Liver (tissue), 9 donors: ENCODE measurements around the gene TAF6. TPM values are rescaled to one million over a fixed set of nuclear protein-coding genes. Genes with fewer than 3 reads are reported as not detected.

ENCODE experiments used
- DNase-seq: peaks from one replicate; pipeline ENCODE4 v3.0.0-alpha.2; 2017; ENCODE audit warnings: low spot score
- H3K27ac ChIP-seq, 2 donors: one replicate each; pipeline ENCODE4 v1.7.0; 2013; ENCODE audit warnings: inconsistent platforms in 2 of 2, low read length in 2 of 2, control low read depth in 1 of 2, low read depth in 1 of 2, mild to moderate bottlenecking in 1 of 2
- H3K27me3 ChIP-seq, 4 donors: one replicate each; pipeline versions ENCODE4 v1.6.1 to v1.7.0; 2013; ENCODE audit warnings: low read length in 3 of 4, inconsistent platforms in 1 of 4, mild to moderate bottlenecking in 1 of 4, moderate library complexity in 1 of 4; ENCODE audit not compliant: control insufficient read depth in 4 of 4, insufficient read depth in 4 of 4
- H3K36me3 ChIP-seq, 4 donors: one replicate each; pipeline versions ENCODE4 v1.6.1 to v1.7.0; 2013; ENCODE audit warnings: low read length in 3 of 4, mild to moderate bottlenecking in 3 of 4, low read depth in 1 of 4, moderate library complexity in 1 of 4; ENCODE audit not compliant: control insufficient read depth in 4 of 4, insufficient read depth in 3 of 4
- H3K4me1 ChIP-seq, 4 donors: one replicate each; pipeline versions ENCODE4 v1.6.1 to v1.7.0; 2013; ENCODE audit warnings: low read length in 3 of 4, mild to moderate bottlenecking in 3 of 4, moderate library complexity in 1 of 4; ENCODE audit not compliant: control insufficient read depth in 4 of 4, insufficient read depth in 4 of 4
- H3K4me3 ChIP-seq, 3 donors: one replicate each; pipeline versions ENCODE4 v1.6.1 to v1.7.0; 2013; ENCODE audit warnings: low read length in 3 of 3, control low read depth in 1 of 3, low read depth in 1 of 3, mild to moderate bottlenecking in 1 of 3
- H3K9ac ChIP-seq, 2 donors: one replicate each; pipeline ENCODE4 v1.7.0; 2013; ENCODE audit warnings: low read length in 2 of 2, mild to moderate bottlenecking in 2 of 2, moderate library complexity in 2 of 2, control low read depth in 1 of 2, low read depth in 1 of 2
- H3K9me3 ChIP-seq, 4 donors: one replicate each; pipeline versions ENCODE4 v1.6.1 to v1.7.0; 2013; ENCODE audit warnings: low read length in 3 of 4; ENCODE audit not compliant: control insufficient read depth in 4 of 4
- ATF3 ChIP-seq: IDR thresholded peaks from 2 replicates; pipeline ENCODE4 v1.6.1; 2016; ENCODE audit warnings: antibody characterized with exemption
- EGR1 ChIP-seq, 2 donors: IDR thresholded peaks; 2 replicates each; pipeline ENCODE4 v1.6.1; 2016 to 2018; ENCODE audit warnings: antibody characterized with exemption in 2 of 2, low read depth in 2 of 2
- FOXA1 ChIP-seq: IDR thresholded peaks from 2 replicates; pipeline ENCODE4 v1.6.1; 2016; ENCODE audit warnings: antibody characterized with exemption
- FOXA2 ChIP-seq: IDR thresholded peaks from 2 replicates; pipeline ENCODE4 v1.6.1; 2016; ENCODE audit warnings: antibody characterized with exemption
- GABPA ChIP-seq, 2 donors: IDR thresholded peaks in 1 of 2; conservative IDR thresholded peaks in 1 of 2; 2 replicates each; pipeline ENCODE4 v1.6.1; 2016; ENCODE audit warnings: antibody characterized with exemption in 2 of 2, mild to moderate bottlenecking in 1 of 2, moderate library complexity in 1 of 2
- HNF4A ChIP-seq, 2 donors: conservative IDR thresholded peaks; 2 replicates each; pipeline ENCODE4 v1.6.1; 2016; ENCODE audit warnings: antibody characterized with exemption in 2 of 2, mild to moderate bottlenecking in 2 of 2
- HNF4G ChIP-seq: IDR thresholded peaks from 2 replicates; pipeline ENCODE4 v1.6.1; 2016; ENCODE audit warnings: antibody characterized with exemption
- JUND ChIP-seq, 2 donors: IDR thresholded peaks; 2 replicates each; pipeline ENCODE4 v1.6.1; 2016; ENCODE audit warnings: antibody characterized with exemption in 2 of 2
- MAX ChIP-seq: IDR thresholded peaks from 2 replicates; pipeline ENCODE4 v1.6.1; 2016; ENCODE audit warnings: antibody characterized with exemption
- NR2F2 ChIP-seq: IDR thresholded peaks from 2 replicates; pipeline ENCODE4 v1.6.1; 2016; ENCODE audit warnings: antibody characterized with exemption
- RAD21 ChIP-seq, 2 donors: IDR thresholded peaks; 2 replicates each; pipeline ENCODE4 v1.6.1; 2016; ENCODE audit warnings: antibody characterized with exemption in 2 of 2, mild to moderate bottlenecking in 2 of 2
- RXRA ChIP-seq, 2 donors: IDR thresholded peaks; 2 replicates each; pipeline ENCODE4 v1.6.1; 2017 to 2018; ENCODE audit warnings: antibody characterized with exemption in 2 of 2, mild to moderate bottlenecking in 1 of 2
- SP1 ChIP-seq: IDR thresholded peaks from 2 replicates; pipeline ENCODE4 v1.6.1; 2018; ENCODE audit warnings: antibody characterized with exemption, mild to moderate bottlenecking
- TAF1 ChIP-seq: conservative IDR thresholded peaks from 2 replicates; pipeline ENCODE4 v1.6.1; 2016; ENCODE audit warnings: antibody characterized with exemption, mild to moderate bottlenecking
- YY1 ChIP-seq: IDR thresholded peaks from 2 replicates; pipeline ENCODE4 v1.6.1; 2016; ENCODE audit warnings: antibody characterized with exemption, mild to moderate bottlenecking
- WGBS: extraction: QIAGEN DNeasy Blood & Tissue Kit; methylation state at CpG from one replicate; pipeline ENCODE4 v1.1.7; 2013; 5-methylcytosine and 5-hydroxymethylcytosine counted together
- polyA plus RNA-seq, 2 donors: library from polyadenylated mRNA; stranded (reverse) in 1 of 2; unstranded in 1 of 2; fragments of 200-250 nt in 1 of 2; fragments of >200 nt in 1 of 2; fragmentation: Nextera tagmentation in 1 of 2; extraction: Ambion mirVana in 1 of 2; gene quantifications; one replicate each; pipeline versions ENCODE4 v1.2.1 to v1.2.3, GENCODE V29; 2013 to 2015
- total RNA-seq, 2 donors: library from RNA; depleted of rRNA; stranded (reverse); fragments of >200 nt; gene quantifications; one replicate each; pipeline ENCODE4 v1.2.3, GENCODE V29; 2014
- TF ChIP-seq, protein P1 (sequence below): fragments of 150-350 bp; IDR thresholded peaks from 2 replicates; pipeline ENCODE4 v1.5.1; 2017; ENCODE audit warnings: improper control_type of control experiment, low read depth, low read length; ENCODE audit not compliant: missing input control
- TF ChIP-seq, protein P2 (sequence below): IDR thresholded peaks from 2 replicates; pipeline ENCODE4 v1.6.1; 2016; ENCODE audit warnings: antibody characterized with exemption
- donor health status: healthy.
- donor health status: healthy.
- donor health status: healthy.
- donor health status: healthy.
- donor health status: healthy.

TAF6 gene
- total and polyA plus RNA-seq, 4 donors: 8.9 to 17.9 (median 16.2) TPM

GRCh38 chr7:100095704-100096103 is 23.5 kb downstream of the TAF6 start:
- Histone ChIP-seq H3K4me3 (no peak overlapping the region), H3K9me3 (no peaks in the 10 kb centered on the region), H3K9ac (no peak overlapping the region), H3K27ac (no peak overlapping the region), H3K27me3 (no peaks in the 10 kb centered on the region), H3K4me1 (peaks cover 0 to 17% (median 12%) of the 10 kb centered on the region in 4 donors), H3K36me3 (peaks cover 33 to 85% (median 61%) of the 10 kb centered on the region in 4 donors)
- TF ChIP-seq MAX (no peak), HNF4A (conservative IDR thresholded peaks at IDR 0.05) (no peak), GABPA (IDR thresholded peaks at IDR 0.05 in 1 of 2, conservative IDR thresholded peaks at IDR 0.05 in 1 of 2) (no peak), ATF3 (no peak), TAF1 (no peak), YY1 (no peak), RAD21 (IDR thresholded peaks at IDR 0.05) (no peak), FOXA1 (no peak), SP1 (no peak), NR2F2 (no peak), JUND (IDR thresholded peaks at IDR 0.05) (no peak), RXRA (IDR thresholded peaks at IDR 0.05) (no peak), FOXA2 (no peak)
- TF ChIP-seq, protein P1, sequence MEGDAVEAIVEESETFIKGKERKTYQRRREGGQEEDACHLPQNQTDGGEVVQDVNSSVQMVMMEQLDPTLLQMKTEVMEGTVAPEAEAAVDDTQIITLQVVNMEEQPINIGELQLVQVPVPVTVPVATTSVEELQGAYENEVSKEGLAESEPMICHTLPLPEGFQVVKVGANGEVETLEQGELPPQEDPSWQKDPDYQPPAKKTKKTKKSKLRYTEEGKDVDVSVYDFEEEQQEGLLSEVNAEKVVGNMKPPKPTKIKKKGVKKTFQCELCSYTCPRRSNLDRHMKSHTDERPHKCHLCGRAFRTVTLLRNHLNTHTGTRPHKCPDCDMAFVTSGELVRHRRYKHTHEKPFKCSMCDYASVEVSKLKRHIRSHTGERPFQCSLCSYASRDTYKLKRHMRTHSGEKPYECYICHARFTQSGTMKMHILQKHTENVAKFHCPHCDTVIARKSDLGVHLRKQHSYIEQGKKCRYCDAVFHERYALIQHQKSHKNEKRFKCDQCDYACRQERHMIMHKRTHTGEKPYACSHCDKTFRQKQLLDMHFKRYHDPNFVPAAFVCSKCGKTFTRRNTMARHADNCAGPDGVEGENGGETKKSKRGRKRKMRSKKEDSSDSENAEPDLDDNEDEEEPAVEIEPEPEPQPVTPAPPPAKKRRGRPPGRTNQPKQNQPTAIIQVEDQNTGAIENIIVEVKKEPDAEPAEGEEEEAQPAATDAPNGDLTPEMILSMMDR: no peak
- TF ChIP-seq, protein P2, sequence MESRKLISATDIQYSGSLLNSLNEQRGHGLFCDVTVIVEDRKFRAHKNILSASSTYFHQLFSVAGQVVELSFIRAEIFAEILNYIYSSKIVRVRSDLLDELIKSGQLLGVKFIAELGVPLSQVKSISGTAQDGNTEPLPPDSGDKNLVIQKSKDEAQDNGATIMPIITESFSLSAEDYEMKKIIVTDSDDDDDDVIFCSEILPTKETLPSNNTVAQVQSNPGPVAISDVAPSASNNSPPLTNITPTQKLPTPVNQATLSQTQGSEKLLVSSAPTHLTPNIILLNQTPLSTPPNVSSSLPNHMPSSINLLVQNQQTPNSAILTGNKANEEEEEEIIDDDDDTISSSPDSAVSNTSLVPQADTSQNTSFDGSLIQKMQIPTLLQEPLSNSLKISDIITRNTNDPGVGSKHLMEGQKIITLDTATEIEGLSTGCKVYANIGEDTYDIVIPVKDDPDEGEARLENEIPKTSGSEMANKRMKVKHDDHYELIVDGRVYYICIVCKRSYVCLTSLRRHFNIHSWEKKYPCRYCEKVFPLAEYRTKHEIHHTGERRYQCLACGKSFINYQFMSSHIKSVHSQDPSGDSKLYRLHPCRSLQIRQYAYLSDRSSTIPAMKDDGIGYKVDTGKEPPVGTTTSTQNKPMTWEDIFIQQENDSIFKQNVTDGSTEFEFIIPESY: no peak
- WGBS: 94% methylated on average over 17 of the region's 17 CpGs
- no peak for DNase-seq

DNA sequence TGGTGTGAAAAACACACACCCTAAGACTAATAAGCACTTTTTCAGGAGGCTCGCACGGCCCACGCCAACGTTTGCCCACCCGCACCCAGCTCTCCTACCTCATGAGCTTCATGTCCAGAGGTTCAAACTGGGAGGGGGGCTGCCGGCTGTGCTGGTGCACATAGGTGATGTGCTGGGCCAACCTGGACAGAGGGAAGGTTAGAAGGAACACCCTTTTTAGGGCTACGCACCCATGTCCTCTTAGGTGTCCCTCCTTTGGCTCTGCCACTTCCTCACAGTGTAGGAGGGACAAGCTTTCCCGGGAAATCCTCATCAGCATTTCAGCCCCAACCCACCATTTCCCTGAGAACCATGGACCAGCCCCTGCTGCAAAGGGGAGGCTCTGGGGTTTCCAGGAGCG is 23.9 kb downstream of the TAF6 start:
- H3K9me3 ChIP-seq: no peaks in the 10 kb centered on the region
- peaks cover 34 to 89% (median 63%) of the 10 kb centered on the region in 4 donors for H3K36me3 ChIP-seq
- H3K27ac ChIP-seq: no peak overlapping the region
- TF ChIP-seq HNF4A (conservative IDR thresholded peaks at IDR 0.05) (no peak), JUND (IDR thresholded peaks at IDR 0.05) (no peak), ATF3 (no peak), RXRA (IDR thresholded peaks at IDR 0.05) (no peak), HNF4G (no peak), EGR1 (IDR thresholded peaks at IDR 0.05; ENCODE audit: low read depth in 2 of 2) (no peak), MAX (no peak), FOXA2 (no peak), SP1 (no peak), NR2F2 (no peak), TAF1 (no peak), FOXA1 (no peak), GABPA (IDR thresholded peaks at IDR 0.05 in 1 of 2, conservative IDR thresholded peaks at IDR 0.05 in 1 of 2) (no peak), RAD21 (IDR thresholded peaks at IDR 0.05) (no peak)
- TF ChIP-seq, protein P1: no peak
- TF ChIP-seq, protein P2: no peak
- WGBS: 85% methylated on average over 9 of the region's 9 CpGs
- H3K9ac ChIP-seq: no peak overlapping the region
- no peak overlapping the region for H3K4me3 ChIP-seq
- peaks cover 0 to 17% (median 12%) of the 10 kb centered on the region in 4 donors for H3K4me1 ChIP-seq
- no peak for DNase-seq
- no peaks in the 10 kb centered on the region for H3K27me3 ChIP-seq
